ENCODE data around the gene PLEKHA7.
"Not testable (repeated sequence)": the region's sequence is repeated elsewhere in the genome, so short reads cannot be mapped to it uniquely, and the experiment has no call there.

Gene PLEKHA7

GRCh38 chr11:16876053-16876752 lies 138.0 kb downstream of the PLEKHA7 start:
- H3K9me3 ChIP-seq (ENCODE audit: control insufficient read depth in 5 of 5, low read length in 5 of 5), result no peaks in the 10 kb centered on the region
- H3K9ac ChIP-seq (ENCODE audit: low read length in 5 of 5), result no peak overlapping the region
- no peaks in the 10 kb centered on the region for H3K36me3 ChIP-seq (ENCODE audit: control insufficient read depth in 5 of 5, insufficient read depth in 5 of 5, low read length in 5 of 5)
- H3K27me3 ChIP-seq (ENCODE audit: control insufficient read depth in 5 of 5, insufficient read depth in 4 of 5, low read length in 5 of 5), result no peaks in the 10 kb centered on the region
- H3K4me3 ChIP-seq (ENCODE audit: low read depth in 1 of 5, low read length in 5 of 5), result no peak overlapping the region
- no peak overlapping the region for H3K27ac ChIP-seq (ENCODE audit: low read depth, low read length)
- peaks cover 0 to 3% (median 2%) of the 10 kb centered on the region in 5 donors for H3K4me1 ChIP-seq (ENCODE audit: control insufficient read depth in 5 of 5, insufficient read depth in 5 of 5, low read length in 5 of 5)

- H3K9me3 ChIP-seq (ENCODE audit: control insufficient read depth in 5 of 5, low read length in 5 of 5), result no peaks in the 10 kb centered on the region
- H3K4me1 ChIP-seq (ENCODE audit: control insufficient read depth in 5 of 5, insufficient read depth in 5 of 5, low read length in 5 of 5), result no peaks in the 10 kb centered on the region
- peaks cover 0 to 2% (median 0%) of the 10 kb centered on the region in 5 donors for H3K36me3 ChIP-seq (ENCODE audit: control insufficient read depth in 5 of 5, insufficient read depth in 5 of 5, low read length in 5 of 5)
- H3K27me3 ChIP-seq (ENCODE audit: control insufficient read depth in 5 of 5, insufficient read depth in 4 of 5, low read length in 5 of 5), result no peaks in the 10 kb centered on the region
- H3K4me3 ChIP-seq (ENCODE audit: low read depth in 1 of 5, low read length in 5 of 5), result no peak overlapping the region
- H3K9ac ChIP-seq (ENCODE audit: low read length in 5 of 5), result no peak overlapping the region
- no peak overlapping the region for H3K27ac ChIP-seq (ENCODE audit: low read depth, low read length)
Observed at GRCh38 chr11:16874275-16874975, 139.8 kb downstream of the PLEKHA7 start.

GRCh38 chr11:16873289-16873688 lies 140.9 kb downstream of the PLEKHA7 start:
- no peaks in the 10 kb centered on the region for H3K4me1 ChIP-seq (ENCODE audit: control insufficient read depth in 5 of 5, insufficient read depth in 5 of 5, low read length in 5 of 5)
- peaks cover 0 to 3% (median 0%) of the 10 kb centered on the region in 5 donors for H3K36me3 ChIP-seq (ENCODE audit: control insufficient read depth in 5 of 5, insufficient read depth in 5 of 5, low read length in 5 of 5)
- H3K27ac ChIP-seq (ENCODE audit: low read depth, low read length), result no peak overlapping the region
- H3K9ac ChIP-seq (ENCODE audit: low read length in 5 of 5), result no peak overlapping the region
- no peaks in the 10 kb centered on the region for H3K9me3 ChIP-seq (ENCODE audit: control insufficient read depth in 5 of 5, low read length in 5 of 5)
- no peaks in the 10 kb centered on the region for H3K27me3 ChIP-seq (ENCODE audit: control insufficient read depth in 5 of 5, insufficient read depth in 4 of 5, low read length in 5 of 5)
- no peak overlapping the region for H3K4me3 ChIP-seq (ENCODE audit: low read depth in 1 of 5, low read length in 5 of 5)

GRCh38 chr11:16871368-16871767 lies 142.8 kb downstream of the PLEKHA7 start:
- Histone ChIP-seq H3K4me1 (ENCODE audit: control insufficient read depth in 5 of 5, insufficient read depth in 5 of 5, low read length in 5 of 5) (no peaks in the 10 kb centered on the region), H3K36me3 (ENCODE audit: control insufficient read depth in 5 of 5, insufficient read depth in 5 of 5, low read length in 5 of 5) (peaks cover 0 to 3% (median 0%) of the 10 kb centered on the region in 5 donors), H3K4me3 (ENCODE audit: low read depth in 1 of 5, low read length in 5 of 5) (no peak overlapping the region), H3K27me3 (ENCODE audit: control insufficient read depth in 5 of 5, insufficient read depth in 4 of 5, low read length in 5 of 5) (no peaks in the 10 kb centered on the region), H3K9ac (ENCODE audit: low read length in 5 of 5) (no peak overlapping the region), H3K9me3 (ENCODE audit: control insufficient read depth in 5 of 5, low read length in 5 of 5) (no peaks in the 10 kb centered on the region), H3K27ac (ENCODE audit: low read depth, low read length) (no peak overlapping the region)

- Histone ChIP-seq H3K27me3 (ENCODE audit: control insufficient read depth in 5 of 5, insufficient read depth in 4 of 5, low read length in 5 of 5) (no peaks in the 10 kb centered on the region), H3K36me3 (ENCODE audit: control insufficient read depth in 5 of 5, insufficient read depth in 5 of 5, low read length in 5 of 5) (peaks cover 0 to 3% (median 0%) of the 10 kb centered on the region in 5 donors), H3K27ac (ENCODE audit: low read depth, low read length) (no peak overlapping the region), H3K9me3 (ENCODE audit: control insufficient read depth in 5 of 5, low read length in 5 of 5) (no peaks in the 10 kb centered on the region), H3K4me1 (ENCODE audit: control insufficient read depth in 5 of 5, insufficient read depth in 5 of 5, low read length in 5 of 5) (peaks cover 0 to 5% (median 0%) of the 10 kb centered on the region in 5 donors), H3K4me3 (ENCODE audit: low read depth in 1 of 5, low read length in 5 of 5) (no peak overlapping the region), H3K9ac (ENCODE audit: low read length in 5 of 5) (no peak overlapping the region)
Observed at GRCh38 chr11:16867097-16867496, 147.1 kb downstream of the PLEKHA7 start.

GRCh38 chr11:16864428-16864827 lies 149.8 kb downstream of the PLEKHA7 start:
- not testable (repeated sequence) for H3K27me3 ChIP-seq (ENCODE audit: control insufficient read depth in 5 of 5, insufficient read depth in 4 of 5, low read length in 5 of 5); H3K4me1 ChIP-seq (ENCODE audit: control insufficient read depth in 5 of 5, insufficient read depth in 5 of 5, low read length in 5 of 5); H3K9ac ChIP-seq (ENCODE audit: low read length in 5 of 5); H3K4me3 ChIP-seq (ENCODE audit: low read depth in 1 of 5, low read length in 5 of 5); H3K27ac ChIP-seq (ENCODE audit: low read depth, low read length); H3K9me3 ChIP-seq (ENCODE audit: control insufficient read depth in 5 of 5, low read length in 5 of 5); H3K36me3 ChIP-seq (ENCODE audit: control insufficient read depth in 5 of 5, insufficient read depth in 5 of 5, low read length in 5 of 5)

- Histone ChIP-seq H3K36me3 (ENCODE audit: control insufficient read depth in 5 of 5, insufficient read depth in 5 of 5, low read length in 5 of 5) (peaks cover 0 to under 1% (median 0%) of the 10 kb centered on the region in 5 donors), H3K27me3 (ENCODE audit: control insufficient read depth in 5 of 5, insufficient read depth in 4 of 5, low read length in 5 of 5) (no peaks in the 10 kb centered on the region), H3K4me1 (ENCODE audit: control insufficient read depth in 5 of 5, insufficient read depth in 5 of 5, low read length in 5 of 5) (peaks cover 0 to 5% (median 0%) of the 10 kb centered on the region in 5 donors), H3K27ac (ENCODE audit: low read depth, low read length) (no peak overlapping the region), H3K9me3 (ENCODE audit: control insufficient read depth in 5 of 5, low read length in 5 of 5) (no peaks in the 10 kb centered on the region), H3K9ac (ENCODE audit: low read length in 5 of 5) (no peak overlapping the region), H3K4me3 (ENCODE audit: low read depth in 1 of 5, low read length in 5 of 5) (no peak overlapping the region)
Observed at GRCh38 chr11:16863389-16863788, 150.8 kb downstream of the PLEKHA7 start.

- H3K36me3 ChIP-seq (ENCODE audit: control insufficient read depth in 5 of 5, insufficient read depth in 5 of 5, low read length in 5 of 5), result no peaks in the 10 kb centered on the region
- no peak overlapping the region for H3K27ac ChIP-seq (ENCODE audit: low read depth, low read length)
- no peaks in the 10 kb centered on the region for H3K27me3 ChIP-seq (ENCODE audit: control insufficient read depth in 5 of 5, insufficient read depth in 4 of 5, low read length in 5 of 5)
- H3K9me3 ChIP-seq (ENCODE audit: control insufficient read depth in 5 of 5, low read length in 5 of 5), result no peaks in the 10 kb centered on the region
- H3K9ac ChIP-seq (ENCODE audit: low read length in 5 of 5), result no peak overlapping the region
- peaks cover 0 to 5% (median 0%) of the 10 kb centered on the region in 5 donors for H3K4me1 ChIP-seq (ENCODE audit: control insufficient read depth in 5 of 5, insufficient read depth in 5 of 5, low read length in 5 of 5)
- H3K4me3 ChIP-seq (ENCODE audit: low read depth in 1 of 5, low read length in 5 of 5), result no peak overlapping the region
Observed at GRCh38 chr11:16862726-16863125, 151.5 kb downstream of the PLEKHA7 start.

- Histone ChIP-seq H3K27ac (ENCODE audit: low read depth, low read length) (no peak overlapping the region), H3K9me3 (ENCODE audit: control insufficient read depth in 5 of 5, low read length in 5 of 5) (no peaks in the 10 kb centered on the region), H3K4me3 (ENCODE audit: low read depth in 1 of 5, low read length in 5 of 5) (no peak overlapping the region), H3K9ac (ENCODE audit: low read length in 5 of 5) (no peak overlapping the region), H3K36me3 (ENCODE audit: control insufficient read depth in 5 of 5, insufficient read depth in 5 of 5, low read length in 5 of 5) (no peaks in the 10 kb centered on the region), H3K27me3 (ENCODE audit: control insufficient read depth in 5 of 5, insufficient read depth in 4 of 5, low read length in 5 of 5) (no peaks in the 10 kb centered on the region), H3K4me1 (ENCODE audit: control insufficient read depth in 5 of 5, insufficient read depth in 5 of 5, low read length in 5 of 5) (peaks cover 0 to 5% (median 0%) of the 10 kb centered on the region in 5 donors)
Observed at GRCh38 chr11:16861862-16862261, 152.4 kb downstream of the PLEKHA7 start.

GRCh38 chr11:16860617-16861016 lies 153.6 kb downstream of the PLEKHA7 start:
- Histone ChIP-seq H3K27me3 (ENCODE audit: control insufficient read depth in 5 of 5, insufficient read depth in 4 of 5, low read length in 5 of 5) (no peaks in the 10 kb centered on the region), H3K4me3 (ENCODE audit: low read depth in 1 of 5, low read length in 5 of 5) (no peak overlapping the region), H3K27ac (ENCODE audit: low read depth, low read length) (no peak overlapping the region), H3K9ac (ENCODE audit: low read length in 5 of 5) (no peak overlapping the region), H3K36me3 (ENCODE audit: control insufficient read depth in 5 of 5, insufficient read depth in 5 of 5, low read length in 5 of 5) (no peaks in the 10 kb centered on the region), H3K4me1 (ENCODE audit: control insufficient read depth in 5 of 5, insufficient read depth in 5 of 5, low read length in 5 of 5) (peaks cover 0 to 5% (median 0%) of the 10 kb centered on the region in 5 donors), H3K9me3 (ENCODE audit: control insufficient read depth in 5 of 5, low read length in 5 of 5) (no peaks in the 10 kb centered on the region)

Data from subcutaneous abdominal adipose tissue (tissue), 5 donors.